ELF-1 (cell line): ENCODE results near the gene ANKRD13B.
A peak's percentile ranks its signal among the peaks of the same experiment; 100 is the strongest.

Experiments used
- DNase-seq: peaks from one replicate; pipeline ENCODE4 v3.0.0-alpha.2; 2016; ENCODE audit warnings: low read depth, low spot score

The ANKRD13B gene

DNA sequence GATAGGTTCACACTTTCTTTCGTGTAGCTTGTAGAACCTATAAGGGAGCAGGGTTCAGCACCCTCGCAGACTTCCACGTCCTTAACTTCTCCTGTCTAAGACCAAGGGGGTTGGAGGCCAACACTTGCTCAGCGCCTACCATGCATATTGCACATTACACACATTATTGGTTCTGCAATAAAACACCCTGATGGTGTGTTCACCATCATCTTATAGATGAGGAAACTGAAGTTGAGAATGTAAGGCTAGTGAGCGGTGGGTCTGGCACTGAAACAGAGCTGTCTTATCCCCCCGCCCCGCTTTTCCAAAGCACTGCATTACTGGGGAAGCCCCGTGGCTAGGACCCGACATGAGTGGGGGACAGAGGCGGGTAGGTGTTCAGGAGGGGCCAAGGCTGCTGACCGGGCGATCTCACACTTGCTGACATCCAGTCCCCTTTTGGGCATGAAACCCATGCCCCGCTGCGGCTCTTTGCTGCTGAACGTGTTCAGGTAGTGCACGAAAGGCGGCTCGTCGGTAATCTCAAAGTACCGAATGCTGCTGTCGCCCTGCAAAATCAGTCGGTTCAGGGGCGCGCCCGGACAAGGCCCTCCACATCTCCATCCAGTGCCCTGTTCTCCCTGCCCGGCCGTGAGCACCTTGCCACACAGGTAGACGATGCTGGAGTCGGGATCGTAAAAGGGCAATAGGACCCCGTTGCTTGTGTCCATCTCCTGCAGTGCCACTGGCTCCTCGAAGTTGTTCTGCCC is 23.5 kb downstream of the ANKRD13B start:
- DNase-seq: no peak

DNA sequence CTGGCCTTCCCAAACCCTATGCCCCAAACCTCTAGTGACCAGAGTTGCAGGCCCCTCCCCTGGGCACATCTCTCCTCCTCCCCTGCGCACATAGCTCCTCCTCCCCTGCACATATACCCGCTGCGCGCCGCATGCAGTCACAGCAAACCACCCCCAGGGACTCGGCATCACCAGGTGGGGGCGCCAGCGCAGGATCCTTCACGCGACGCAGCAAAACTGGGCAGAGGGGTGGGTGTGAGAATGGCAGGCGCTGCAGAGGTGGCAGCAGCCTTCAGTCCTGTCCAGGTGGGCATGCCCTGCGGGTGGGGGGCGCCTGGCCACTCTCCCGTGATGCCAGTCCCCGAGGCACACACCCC is 24.2 kb downstream of the ANKRD13B start:
- peak; percentile 90 for DNase-seq

DNA sequence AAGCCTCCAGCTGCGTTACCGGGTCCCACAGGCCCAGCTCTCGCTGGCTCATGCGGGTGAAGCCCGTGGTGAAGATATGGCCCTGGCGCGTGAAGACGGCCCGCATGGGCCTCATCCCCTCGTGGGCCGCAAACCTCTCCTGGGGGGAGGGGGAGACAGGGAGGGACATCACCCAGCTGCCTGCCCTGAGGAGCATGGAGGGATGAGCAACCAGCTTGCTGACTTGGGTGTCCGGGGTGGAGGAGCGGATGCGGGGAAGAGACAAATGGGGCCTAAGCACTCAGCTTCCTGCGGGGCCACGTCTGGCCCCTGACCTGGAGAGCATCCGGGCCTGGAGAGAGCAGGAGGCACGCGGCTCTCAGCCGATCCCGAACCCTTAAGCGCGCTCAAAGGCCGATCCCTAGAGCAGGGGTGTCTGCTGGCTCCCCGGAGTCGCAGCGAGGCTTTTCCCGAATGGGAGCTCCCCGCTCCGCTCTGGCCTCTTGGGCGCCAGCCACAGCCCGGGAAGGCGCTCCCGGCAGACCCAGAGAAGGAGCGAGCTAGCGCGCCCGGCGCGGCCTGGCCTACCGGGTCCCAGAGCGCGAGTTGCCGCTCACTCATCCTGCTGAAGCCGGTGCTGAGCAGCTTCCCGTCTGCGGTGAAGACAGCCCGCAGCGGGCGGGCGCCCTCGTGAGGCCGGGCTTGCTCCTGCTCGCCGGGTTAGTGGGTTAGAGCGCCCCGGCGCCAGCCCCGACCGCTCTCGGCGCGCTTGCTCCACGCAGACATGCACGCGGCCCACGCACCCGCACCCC is 24.7 kb downstream of the ANKRD13B start:
- DNase-seq: peak; percentile 91

DNA sequence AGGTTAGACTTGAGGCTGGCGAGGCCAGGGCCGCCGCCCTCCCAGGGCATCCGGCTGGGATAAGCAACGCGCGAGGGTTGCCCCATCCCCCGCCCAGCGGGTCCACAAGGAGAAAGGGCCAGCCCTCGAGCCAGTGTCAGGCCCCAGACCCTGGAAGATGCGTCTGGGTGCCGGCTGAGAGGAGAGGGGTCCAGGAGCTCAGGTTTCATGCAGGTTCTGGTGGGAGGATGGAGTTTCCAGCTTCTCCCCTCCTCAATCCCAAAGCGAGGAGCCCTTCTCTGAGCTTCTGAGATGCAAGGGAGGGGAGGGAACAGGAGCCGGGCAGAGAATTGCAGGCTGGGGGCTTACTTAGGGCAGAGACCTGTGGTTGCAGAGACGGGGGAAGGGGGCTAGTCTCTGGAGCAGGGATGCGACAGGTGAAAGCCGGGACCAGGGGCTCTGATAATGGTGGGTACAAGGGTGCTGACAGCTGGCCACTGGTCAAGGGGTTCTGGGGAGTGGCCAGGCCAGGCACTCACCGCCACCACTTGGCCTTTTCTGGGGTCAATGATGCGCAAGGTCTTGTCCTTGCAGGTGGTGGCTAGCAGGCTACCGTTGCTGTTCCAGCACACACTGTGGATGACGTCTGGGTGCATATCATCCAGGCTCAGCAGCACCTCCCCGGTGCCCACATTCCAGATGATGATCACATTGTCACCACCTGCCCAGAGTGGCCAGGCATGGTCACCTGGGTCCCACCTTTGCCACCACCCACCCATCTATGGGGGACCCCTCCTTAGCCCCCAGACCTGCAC is 25.5 kb downstream of the ANKRD13B start:
- DNase-seq: no peak

DNA sequence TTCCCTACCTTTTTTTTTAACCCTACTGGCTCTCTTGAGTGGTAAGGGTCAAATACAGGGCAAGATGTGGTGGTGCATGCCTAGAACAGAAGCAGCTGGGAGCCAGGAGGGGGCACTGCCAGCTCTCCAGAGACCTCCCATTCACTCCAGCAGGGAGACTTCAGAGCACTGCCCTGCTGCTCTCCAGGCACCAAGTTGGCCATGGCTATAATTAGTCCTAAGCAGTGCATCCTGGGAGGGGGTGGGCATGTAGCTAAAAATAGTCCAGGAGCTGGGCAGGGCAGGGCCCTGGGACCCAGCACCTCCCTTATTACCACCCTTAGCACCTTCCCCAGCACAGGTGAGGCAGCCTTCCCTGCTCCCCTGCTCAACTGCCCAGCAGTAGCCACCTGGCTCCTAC is 26.3 kb downstream of the ANKRD13B start:
- DNase-seq: peak; percentile 52

DNA sequence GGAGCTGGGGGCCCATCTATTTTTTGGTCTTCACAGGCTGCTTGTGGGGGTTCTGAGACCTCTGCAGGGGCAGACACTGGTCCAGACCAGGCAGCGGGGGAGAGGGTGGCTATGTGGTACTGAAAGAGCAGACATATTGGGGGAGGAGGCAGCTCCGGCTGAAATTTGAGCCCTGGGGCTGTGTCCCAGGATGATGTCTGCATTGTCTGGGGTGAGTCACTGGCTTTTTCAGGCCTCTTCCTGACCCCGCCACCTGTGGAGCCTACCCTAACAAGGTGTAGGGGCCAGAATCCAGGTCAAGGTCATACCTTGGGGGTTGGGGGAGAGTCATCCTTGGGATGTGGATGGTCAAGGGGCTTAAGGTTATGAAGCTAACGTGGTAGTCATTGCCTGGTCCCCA is 27.3 kb downstream of the ANKRD13B start:
- DNase-seq: peak; percentile 83

DNA sequence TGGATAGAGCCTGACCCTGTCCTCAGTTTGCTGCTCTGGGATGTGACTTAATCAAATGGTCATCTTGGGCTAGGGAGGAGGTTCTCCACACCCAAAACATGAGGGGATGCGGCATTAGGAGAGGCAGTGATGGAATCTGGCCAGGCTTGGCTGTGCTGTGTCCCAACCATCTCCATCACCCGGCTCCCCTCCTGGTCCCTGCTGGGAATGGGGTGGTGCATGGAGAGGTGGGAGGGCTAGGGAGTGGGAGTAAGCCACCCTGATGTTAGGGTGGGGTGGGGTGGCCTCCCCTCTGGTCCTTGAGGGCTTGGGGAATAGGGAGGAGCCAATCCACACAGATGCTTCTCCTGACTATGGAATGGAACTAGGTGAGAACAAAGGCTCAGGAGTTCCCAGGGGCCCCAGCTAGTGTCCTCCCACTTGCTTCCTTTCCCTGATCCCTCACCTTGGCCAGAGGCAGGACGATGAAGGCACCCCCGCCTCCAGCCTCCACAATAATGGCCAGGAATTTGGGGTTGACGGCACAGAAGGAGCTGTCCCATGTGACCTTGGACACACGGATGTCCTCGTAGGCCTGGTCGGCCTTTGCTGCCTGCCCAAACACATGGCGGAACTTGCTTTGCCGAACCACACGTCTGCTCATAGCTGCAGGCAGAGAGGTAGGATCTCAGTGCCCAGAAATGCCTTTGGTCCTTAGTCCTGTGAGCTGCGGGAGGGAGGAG is 28.0 kb downstream of the ANKRD13B start:
- no peak for DNase-seq

DNA sequence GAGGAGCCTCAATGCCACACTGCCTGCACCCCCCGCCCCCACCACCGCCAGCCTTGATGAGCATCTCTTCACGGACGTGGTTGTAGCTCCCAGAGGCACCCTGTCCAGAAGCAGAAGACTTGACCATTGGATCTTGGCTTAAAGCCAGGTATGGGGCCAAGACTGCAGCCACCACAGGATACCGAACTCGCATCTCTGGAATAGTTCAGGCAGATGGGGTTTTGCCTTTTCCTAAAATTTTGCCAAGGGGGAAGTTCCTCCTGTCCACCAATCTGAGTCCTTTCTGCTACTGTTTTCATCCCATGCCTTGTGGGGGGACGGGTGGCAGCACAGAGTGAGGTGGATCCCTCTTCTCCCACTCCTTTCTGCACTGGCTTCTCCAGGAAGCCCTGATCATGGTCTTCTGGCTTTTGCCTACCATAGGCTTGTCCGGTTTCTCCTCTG is 28.8 kb downstream of the ANKRD13B start:
- no peak for DNase-seq

DNA sequence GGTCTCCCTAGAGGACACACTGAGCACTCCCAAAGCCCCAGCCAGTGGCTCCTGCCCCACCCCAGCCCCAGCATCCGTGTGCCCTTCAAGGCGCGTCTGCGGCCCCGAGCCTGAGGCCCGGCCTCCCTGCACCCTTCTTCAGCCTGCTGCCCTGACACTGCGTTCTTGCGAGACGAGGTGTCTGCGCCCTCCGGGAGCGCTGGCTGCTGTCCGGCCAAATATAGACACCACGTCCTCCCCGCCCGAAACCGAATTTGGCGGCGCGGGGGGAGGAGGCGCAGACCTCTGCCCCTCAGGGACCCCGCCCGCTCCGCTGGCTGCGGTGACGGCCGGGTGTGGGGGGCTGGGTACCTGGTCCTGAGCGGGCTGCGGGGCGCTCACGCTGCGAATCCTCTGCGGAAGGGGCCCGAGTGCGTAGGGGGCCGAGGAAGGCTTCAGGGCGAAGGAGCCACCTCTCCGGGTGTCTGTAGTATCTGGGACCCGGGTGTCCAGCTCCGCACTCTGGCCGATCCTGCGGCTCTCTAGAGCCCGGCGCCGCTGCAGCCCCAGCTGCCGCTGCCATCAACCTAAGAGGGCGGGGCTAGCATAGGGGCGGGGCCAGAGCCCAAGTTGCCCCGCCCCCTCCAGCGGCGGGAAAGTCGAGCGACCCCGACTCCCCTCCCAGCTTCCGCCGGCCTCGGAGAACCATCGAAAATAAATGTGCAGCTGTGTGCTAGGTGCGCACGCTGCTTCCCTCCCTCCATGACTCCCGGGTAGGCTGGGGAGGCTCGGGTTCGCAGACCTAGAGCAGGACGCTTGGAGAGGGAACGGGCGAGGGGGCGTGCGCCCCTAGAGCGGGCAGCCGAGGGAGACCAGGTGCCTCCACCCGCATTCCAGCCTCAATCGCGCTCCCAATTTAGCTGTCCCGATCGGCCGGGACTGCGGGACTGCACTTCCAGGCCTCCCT is 29.7 kb downstream of the ANKRD13B start, which contains the start of gene CORO6:
CORO6 (minus strand) TSS at position 576 of the 946 bp plus-strand sequence. CDS start 1,491 bp downstream, outside the sequence.
- peak; percentile 92 for DNase-seq

DNA sequence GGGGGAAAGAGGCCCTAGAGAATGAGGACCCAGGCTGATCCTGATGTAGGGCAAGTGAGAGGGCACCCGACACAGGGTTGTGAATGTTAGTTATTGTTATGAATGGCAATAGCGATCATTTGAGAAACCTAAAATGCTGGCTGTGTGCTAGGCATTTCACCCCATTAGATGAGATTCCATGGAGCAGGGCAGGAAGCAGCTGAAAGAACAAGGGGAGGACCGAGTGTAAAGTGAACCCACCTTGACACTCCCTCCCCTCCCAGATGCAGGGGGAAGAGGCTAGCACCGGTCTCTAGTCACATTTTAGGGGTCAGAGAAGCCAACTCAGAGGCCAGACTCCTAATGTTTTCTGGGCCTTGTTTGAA is 30.3 kb downstream of the ANKRD13B start:
- no peak for DNase-seq

DNA sequence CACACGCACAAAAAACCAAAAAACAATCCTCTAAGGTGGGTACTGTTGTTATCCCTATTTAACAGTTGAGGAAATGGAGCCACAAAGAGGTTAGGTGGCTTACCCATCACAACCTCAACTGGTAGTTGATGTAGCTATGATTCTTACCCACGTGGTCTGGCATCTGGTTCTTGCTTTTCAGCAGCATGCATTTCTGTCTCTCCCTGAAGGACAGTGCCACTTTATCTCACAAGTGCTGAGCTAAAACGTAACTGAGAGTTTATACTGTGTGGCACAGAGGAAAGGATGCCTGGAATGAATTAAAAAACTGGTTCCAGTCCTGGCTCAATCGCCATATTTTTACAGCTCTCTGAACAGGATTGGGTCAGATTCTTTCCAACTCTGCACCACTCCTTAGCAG is 31.7 kb downstream of the ANKRD13B start:
- DNase-seq: no peak

DNA sequence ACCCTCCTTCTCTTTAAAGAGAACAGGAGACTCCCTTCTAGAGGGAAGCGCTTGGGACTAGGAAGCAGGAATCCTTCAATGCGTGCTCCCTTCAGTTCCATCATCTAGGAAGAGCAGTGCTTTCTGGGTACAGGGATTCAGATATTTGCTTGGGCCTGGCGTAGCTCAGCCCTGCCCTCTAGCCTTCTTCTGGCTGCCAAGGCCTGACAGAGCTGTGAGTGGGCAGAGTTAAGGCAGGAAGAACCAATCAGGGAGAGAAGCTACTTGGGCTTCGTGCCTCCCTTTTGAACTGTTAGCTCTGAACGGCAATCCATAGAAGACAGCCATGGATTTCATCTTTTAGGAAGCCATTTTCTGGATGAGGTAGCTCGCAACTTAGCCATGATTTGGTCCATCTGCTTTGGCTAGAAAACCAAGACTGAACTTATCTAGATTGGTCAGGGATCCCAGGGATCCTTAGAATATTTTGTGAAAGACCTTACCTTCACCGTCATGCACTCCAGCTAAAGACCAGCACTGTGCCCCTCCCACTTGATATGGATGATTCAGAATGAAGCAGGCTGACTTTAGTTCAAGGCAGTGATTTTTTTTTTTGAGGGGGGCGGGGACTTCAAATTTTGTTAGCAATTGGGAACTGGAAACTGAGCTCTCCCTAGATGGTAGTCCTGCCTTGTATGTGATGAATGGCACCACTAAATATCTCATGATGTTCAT is 32.3 kb downstream of the ANKRD13B start:
- no peak for DNase-seq

DNA sequence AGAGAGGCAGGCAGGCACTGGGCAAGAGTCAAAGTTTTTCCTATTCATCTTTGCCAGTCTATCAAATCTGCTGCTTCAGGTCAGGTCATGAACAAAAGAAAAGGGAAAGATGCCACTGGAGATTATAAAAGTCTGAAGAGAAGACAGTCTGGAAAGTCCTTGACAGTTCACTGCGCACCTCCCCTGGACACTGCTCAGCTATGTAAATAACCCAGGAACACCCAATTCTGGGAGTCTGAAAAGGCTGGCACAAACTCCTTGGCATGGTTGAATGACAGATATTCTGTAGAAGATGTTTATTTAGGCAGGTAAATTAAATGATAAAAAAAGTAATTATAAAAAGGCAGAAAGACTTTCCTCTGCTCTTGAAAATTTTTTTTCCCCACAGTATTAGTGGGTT is 35.0 kb downstream of the ANKRD13B start:
- no peak for DNase-seq

DNA sequence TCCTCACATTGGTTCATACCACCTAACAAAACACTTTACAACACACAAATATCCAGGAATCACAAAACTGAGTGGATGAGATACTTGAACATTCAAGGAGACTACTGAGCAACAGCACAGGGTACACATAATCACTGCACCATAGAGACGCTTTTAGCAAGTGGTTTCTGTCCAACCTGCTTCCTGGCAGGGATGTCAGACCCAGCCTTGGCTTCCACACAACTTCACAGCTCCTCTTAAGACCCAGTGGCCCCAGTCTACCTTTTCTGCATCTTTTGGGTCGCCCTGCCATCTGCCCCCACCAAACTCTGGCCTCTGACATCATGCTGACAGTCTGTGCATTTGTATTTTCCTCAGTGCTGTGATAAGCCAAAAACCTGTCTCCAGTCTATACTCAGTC is 35.7 kb downstream of the ANKRD13B start:
- DNase-seq: no peak

DNA sequence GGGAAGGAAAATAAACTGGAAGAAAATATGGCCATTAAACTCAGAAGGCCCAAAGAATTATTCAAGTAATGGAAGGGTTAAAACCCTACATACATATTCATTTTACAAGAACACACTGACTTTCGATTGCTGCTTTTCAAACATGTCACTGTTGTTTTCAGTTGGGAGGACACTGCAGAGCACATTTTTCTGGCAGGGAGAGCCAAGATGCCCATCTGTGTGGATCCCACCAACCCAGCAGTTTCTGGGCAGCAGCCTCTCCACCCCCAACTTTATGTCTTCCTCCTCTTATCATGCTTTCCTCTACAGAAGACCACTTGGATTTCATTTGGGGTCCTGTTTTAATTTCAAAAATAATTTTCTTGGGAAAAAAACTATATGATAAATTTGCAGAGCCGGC is 36.9 kb downstream of the ANKRD13B start:
- no peak for DNase-seq

DNA sequence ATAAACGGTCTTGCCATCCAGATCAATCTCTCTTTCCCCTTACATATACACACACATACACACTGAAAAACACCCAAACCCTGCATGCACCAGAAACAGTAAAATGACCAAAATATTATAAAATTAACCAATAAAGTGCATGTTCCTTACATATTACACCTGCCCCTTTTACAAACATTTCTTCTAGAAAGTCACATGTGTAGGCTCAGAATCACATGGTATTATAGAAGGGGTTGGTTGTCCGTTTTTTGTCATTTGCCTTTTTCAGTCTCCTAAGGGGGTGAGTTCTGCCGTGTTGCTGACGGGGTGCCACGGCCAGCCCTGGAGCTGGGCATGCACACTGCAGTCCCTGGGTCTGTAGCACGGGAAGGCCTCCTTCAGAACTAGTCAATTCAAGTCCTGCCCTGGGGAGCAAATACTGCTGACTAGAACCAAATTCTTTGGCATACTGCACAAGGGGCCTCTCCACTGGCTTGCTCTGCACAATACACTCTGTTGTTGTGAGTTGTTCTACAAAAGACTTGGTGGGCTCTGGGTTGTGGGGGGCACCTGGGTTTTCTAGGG is 37.8 kb downstream of the ANKRD13B start:
- no peak for DNase-seq

DNA sequence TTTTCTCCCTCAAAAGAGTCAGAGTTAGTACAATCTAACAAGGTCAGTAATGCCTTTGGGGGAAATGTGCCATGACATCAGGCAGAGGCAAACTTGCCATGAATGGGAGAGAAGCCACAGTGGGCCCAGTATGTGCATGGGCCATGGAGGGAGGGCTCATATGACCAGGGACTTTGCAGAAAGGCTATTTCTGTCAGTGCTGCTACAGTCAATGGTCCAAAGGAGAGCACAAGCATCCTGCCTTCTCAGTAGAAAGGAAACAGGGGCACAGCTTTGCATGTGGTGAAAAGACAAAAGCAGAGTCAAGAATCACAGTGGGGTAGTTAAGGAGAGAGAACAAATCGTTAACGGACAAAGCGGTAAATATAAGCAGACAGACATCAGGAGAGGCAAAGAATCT is 41.0 kb downstream of the ANKRD13B start:
- DNase-seq: no peak

DNA sequence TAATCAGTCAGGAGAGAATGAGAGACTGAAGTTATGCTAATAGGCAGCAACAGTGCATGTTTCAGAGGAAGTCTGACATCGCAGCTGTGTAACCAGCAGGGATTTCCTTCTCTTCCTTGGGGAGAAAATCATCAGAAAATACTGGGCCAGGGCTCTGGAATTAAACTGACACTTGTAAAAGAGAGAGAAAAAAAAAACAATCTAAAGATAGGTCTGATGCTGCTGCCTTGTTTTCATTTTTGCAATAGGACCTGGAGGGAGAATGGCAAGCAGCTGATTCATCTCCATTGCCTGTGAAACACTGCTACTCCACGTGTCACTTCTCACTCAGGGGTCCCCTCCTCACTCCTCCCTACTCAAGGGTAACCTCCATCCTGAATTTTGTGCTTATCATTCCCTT is 47.5 kb downstream of the ANKRD13B start:
- DNase-seq: no peak

DNA sequence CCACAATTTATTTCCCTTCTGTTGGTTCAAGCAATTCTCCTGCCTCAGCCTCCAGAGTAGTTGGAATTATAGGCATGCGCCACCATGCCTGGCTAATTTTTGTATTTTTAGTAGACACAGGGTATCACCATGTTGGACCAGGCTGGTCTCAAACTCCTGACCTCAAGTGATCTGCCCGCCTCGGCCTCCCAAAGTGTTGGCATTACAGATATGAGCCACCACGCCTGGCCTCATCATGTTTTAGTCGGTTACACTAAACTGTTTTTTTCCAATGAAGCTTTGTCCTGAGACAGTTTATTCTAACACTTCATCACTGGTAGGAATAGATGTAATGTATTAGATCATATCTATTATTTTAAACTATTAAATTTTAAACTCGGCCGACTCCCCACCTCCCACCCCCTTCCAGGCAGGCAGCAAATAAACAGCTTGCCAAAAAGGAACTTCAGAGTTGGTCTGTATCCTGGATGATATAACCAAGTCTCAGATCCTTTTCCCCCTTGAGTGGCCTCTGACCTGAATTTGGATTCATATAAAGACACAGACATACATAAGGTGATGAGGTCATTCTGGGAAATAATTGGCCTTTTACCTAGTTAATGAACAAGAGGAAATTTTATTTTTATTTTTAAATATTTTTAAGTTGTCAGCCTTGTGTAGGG is 48.2 kb downstream of the ANKRD13B start:
- DNase-seq: no peak
